SW 1271 (cell line): ENCODE data around the gene C14orf132.

Source experiments
- DNase-seq, 2 experiments: peaks; one replicate each; lab custom pipeline; 2025; lab: John Stamatoyannopoulos, UW

The C14orf132 gene

GRCh38 chr14:96039633-96040311 is 610 bp downstream of the C14orf132 start:
- peak in 1 of 2 experiments; percentile 13 for DNase-seq

- DNase-seq: no peak
Measured at GRCh38 chr14:96040828-96041371, 1.7 kb downstream of the C14orf132 start.

GRCh38 chr14:96042248-96042930 is 3.2 kb downstream of the C14orf132 start:
- DNase-seq: no peak

- no peak for DNase-seq
Measured at GRCh38 chr14:96046630-96047029, 7.5 kb downstream of the C14orf132 start.

GRCh38 chr14:96047101-96047500 is 7.9 kb downstream of the C14orf132 start:
- DNase-seq: no peak

GRCh38 chr14:96049932-96050331 is 10.8 kb downstream of the C14orf132 start:
- DNase-seq: no peak

GRCh38 chr14:96050482-96050881 is 11.3 kb downstream of the C14orf132 start:
- no peak for DNase-seq

- DNase-seq: no peak
Measured at GRCh38 chr14:96051231-96051630, 12.1 kb downstream of the C14orf132 start.

GRCh38 chr14:96051642-96052540 is 12.7 kb downstream of the C14orf132 start:
- no peak for DNase-seq

- DNase-seq: no peak
Measured at GRCh38 chr14:96052541-96053247, 13.5 kb downstream of the C14orf132 start.

GRCh38 chr14:96053248-96053599 is 14.1 kb downstream of the C14orf132 start:
- no peak for DNase-seq

- no peak for DNase-seq
Measured at GRCh38 chr14:96053600-96054381, 14.6 kb downstream of the C14orf132 start.

GRCh38 chr14:96054661-96055060 is 15.5 kb downstream of the C14orf132 start:
- DNase-seq: no peak

- no peak for DNase-seq
Measured at GRCh38 chr14:96055065-96055752, 16.0 kb downstream of the C14orf132 start.

- no peak for DNase-seq
Measured at GRCh38 chr14:96055753-96056508, 16.8 kb downstream of the C14orf132 start.

- DNase-seq: no peak
Measured at GRCh38 chr14:96056509-96057422, 17.6 kb downstream of the C14orf132 start.

GRCh38 chr14:96057738-96058137 is 18.6 kb downstream of the C14orf132 start:
- DNase-seq: no peak

- DNase-seq: no peak
Measured at GRCh38 chr14:96058576-96059200, 19.5 kb downstream of the C14orf132 start.
